Measurements from ENCODE around the gene PRKCE. TPM values are rescaled to one million over a fixed set of nuclear protein-coding genes. Genes with fewer than 3 reads are reported as not detected.

PRKCE gene
- total RNA-seq, 1 experiment from 2014 or later: 17.7 TPM

- no peak for DNase-seq (ENCODE audit: low spot score)
Observed at GRCh38 chr2:45960057-45960863, 308.8 kb downstream of the PRKCE start.

GRCh38 chr2:45962177-45962921, 310.9 kb downstream of the PRKCE start:
- peak; percentile 52 for DNase-seq (ENCODE audit: low spot score)

GRCh38 chr2:45963816-45964215, 312.3 kb downstream of the PRKCE start:
- no peak for DNase-seq (ENCODE audit: low spot score)

GRCh38 chr2:45964223-45964841, 312.9 kb downstream of the PRKCE start:
- peak; percentile 99 for DNase-seq (ENCODE audit: low spot score)

GRCh38 chr2:45964906-45965305, 313.4 kb downstream of the PRKCE start:
- no peak for DNase-seq (ENCODE audit: low spot score)

- no peak for DNase-seq (ENCODE audit: low spot score)
Observed at GRCh38 chr2:45965871-45966498, 314.5 kb downstream of the PRKCE start.

GRCh38 chr2:45968946-45969584, 317.6 kb downstream of the PRKCE start:
- DNase-seq (ENCODE audit: low spot score): no peak

GRCh38 chr2:45973426-45973825, 322.0 kb downstream of the PRKCE start:
- no peak for DNase-seq (ENCODE audit: low spot score)

GRCh38 chr2:45974056-45974455, 322.6 kb downstream of the PRKCE start:
- DNase-seq (ENCODE audit: low spot score): no peak

GRCh38 chr2:45974762-45975408, 323.4 kb downstream of the PRKCE start:
- DNase-seq (ENCODE audit: low spot score): no peak

- DNase-seq (ENCODE audit: low spot score): no peak
Observed at GRCh38 chr2:45975752-45976517, 324.5 kb downstream of the PRKCE start.

- no peak for DNase-seq (ENCODE audit: low spot score)
Observed at GRCh38 chr2:45978302-45978859, 326.9 kb downstream of the PRKCE start.

- no peak for DNase-seq (ENCODE audit: low spot score)
Observed at GRCh38 chr2:45979065-45979464, 327.6 kb downstream of the PRKCE start.

GRCh38 chr2:45980161-45980865, 328.8 kb downstream of the PRKCE start:
- DNase-seq (ENCODE audit: low spot score): no peak

- DNase-seq (ENCODE audit: low spot score): no peak
Observed at GRCh38 chr2:45981384-45981930, 330.0 kb downstream of the PRKCE start.

GRCh38 chr2:45982096-45982495, 330.6 kb downstream of the PRKCE start:
- DNase-seq (ENCODE audit: low spot score): no peak

- DNase-seq (ENCODE audit: low spot score): no peak
Observed at GRCh38 chr2:45983213-45983612, 331.7 kb downstream of the PRKCE start.

GRCh38 chr2:45984366-45984765, 332.9 kb downstream of the PRKCE start:
- no peak for DNase-seq (ENCODE audit: low spot score)

- DNase-seq (ENCODE audit: low spot score): no peak
Observed at GRCh38 chr2:45984896-45985473, 333.5 kb downstream of the PRKCE start.
